ENCODE data around the gene MS4A6E. TPM values are rescaled to one million over a fixed set of nuclear protein-coding genes. Genes with fewer than 3 reads are reported as not detected.

MS4A6E gene
- total and polyA plus RNA-seq, 2 donors (not counting 1 experiment from before 2014, with no cell fraction given), result not detected

DNA sequence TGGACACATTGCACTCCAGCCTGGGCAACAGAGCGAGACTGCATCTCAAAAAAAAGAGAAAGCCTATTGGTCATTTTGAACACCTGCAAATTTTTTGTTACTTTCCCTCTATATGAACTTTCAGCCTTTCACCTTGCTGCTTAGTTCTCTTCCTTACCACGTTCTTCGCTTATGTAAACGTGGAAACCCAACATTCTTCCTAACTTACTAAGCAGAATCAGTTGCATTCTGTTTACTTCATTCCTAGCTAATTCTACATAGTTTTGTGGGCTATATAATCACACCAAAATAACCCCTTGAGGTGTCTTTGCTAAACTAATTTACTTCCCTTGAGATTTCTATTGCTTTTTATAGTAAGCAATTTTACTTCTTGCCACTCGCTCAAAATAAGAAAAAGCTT lies 23.4 kb upstream of the MS4A6E start:
- DNase-seq (no peak), ATAC-seq (ENCODE audit: low read depth) (no peak)
- Histone ChIP-seq H3K27ac (ENCODE audit: low read length in 2 of 2) (no peak overlapping the region), H3K79me2 (ENCODE audit: control insufficient read depth, insufficient read depth, low read length) (no peaks in the 10 kb centered on the region), H3K4me1 (ENCODE audit: control insufficient read depth in 2 of 2, insufficient read depth in 2 of 2, low read length in 2 of 2) (no peaks in the 10 kb centered on the region), H2AFZ (ENCODE audit: insufficient read depth, low read depth, low read length, poor library complexity, severe bottlenecking) (no peak overlapping the region), H3K9ac (ENCODE audit: low read length) (no peak overlapping the region), H3K27me3 (replicated peaks in 1 of 4; ENCODE audit: control extremely low read depth in 1 of 4, control insufficient read depth in 3 of 4, insufficient read depth in 4 of 4, low read length in 3 of 4) (no peaks in the 10 kb centered on the region), H3K9me3 (ENCODE audit: control extremely low read depth in 1 of 3, control insufficient read depth in 2 of 3, insufficient read depth in 1 of 3, low read length in 2 of 3) (no peaks in the 10 kb centered on the region), H3K4me3 (ENCODE audit: control extremely low read depth in 1 of 5, extremely low read depth in 1 of 5, insufficient read depth in 1 of 5, low read depth in 2 of 5, low read length in 4 of 5) (no peak overlapping the region), H3K4me2 (replicated peaks; ENCODE audit: low read depth, low read length, poor library complexity, severe bottlenecking) (no peak overlapping the region), H3K36me3 (replicated peaks in 1 of 2; ENCODE audit: control extremely low read depth in 1 of 2, control insufficient read depth in 1 of 2, extremely low read depth in 1 of 2, insufficient read depth in 2 of 2, low read length in 1 of 2) (no peaks in the 10 kb centered on the region), H4K20me1 (ENCODE audit: control insufficient read depth, insufficient read depth, low read length, poor library complexity, severe bottlenecking) (no peaks in the 10 kb centered on the region)
- intact Hi-C loops (cut with micrococcal nuclease), result no loop called here
- CTCF ChIA-PET, result no interaction called here
- TF ChIP-seq, protein P1, sequence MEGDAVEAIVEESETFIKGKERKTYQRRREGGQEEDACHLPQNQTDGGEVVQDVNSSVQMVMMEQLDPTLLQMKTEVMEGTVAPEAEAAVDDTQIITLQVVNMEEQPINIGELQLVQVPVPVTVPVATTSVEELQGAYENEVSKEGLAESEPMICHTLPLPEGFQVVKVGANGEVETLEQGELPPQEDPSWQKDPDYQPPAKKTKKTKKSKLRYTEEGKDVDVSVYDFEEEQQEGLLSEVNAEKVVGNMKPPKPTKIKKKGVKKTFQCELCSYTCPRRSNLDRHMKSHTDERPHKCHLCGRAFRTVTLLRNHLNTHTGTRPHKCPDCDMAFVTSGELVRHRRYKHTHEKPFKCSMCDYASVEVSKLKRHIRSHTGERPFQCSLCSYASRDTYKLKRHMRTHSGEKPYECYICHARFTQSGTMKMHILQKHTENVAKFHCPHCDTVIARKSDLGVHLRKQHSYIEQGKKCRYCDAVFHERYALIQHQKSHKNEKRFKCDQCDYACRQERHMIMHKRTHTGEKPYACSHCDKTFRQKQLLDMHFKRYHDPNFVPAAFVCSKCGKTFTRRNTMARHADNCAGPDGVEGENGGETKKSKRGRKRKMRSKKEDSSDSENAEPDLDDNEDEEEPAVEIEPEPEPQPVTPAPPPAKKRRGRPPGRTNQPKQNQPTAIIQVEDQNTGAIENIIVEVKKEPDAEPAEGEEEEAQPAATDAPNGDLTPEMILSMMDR (IDR thresholded peaks at IDR 0.05), result no peak
- no peak for TF ChIP-seq EZH2 (IDR thresholded peaks at IDR 0.05; ENCODE audit: borderline replicate concordance, insufficient read depth, low read depth, low read length, poor library complexity, severe bottlenecking)
- POLR2A ChIA-PET, result no interaction called here
- WGBS (ENCODE audit: insufficient coverage), result 76% methylated on average over 4 of the region's 5 CpGs
- H3K27ac Mint-ChIP-seq, result no peak overlapping the region
- H3K4me3 Mint-ChIP-seq, result no peak overlapping the region
- peaks cover 10% of the 10 kb centered on the region for H3K4me1 Mint-ChIP-seq
- H3K9me3 Mint-ChIP-seq (ENCODE audit: insufficient read depth), result no peaks in the 10 kb centered on the region
- no peaks in the 10 kb centered on the region for H3K27me3 Mint-ChIP-seq

DNA sequence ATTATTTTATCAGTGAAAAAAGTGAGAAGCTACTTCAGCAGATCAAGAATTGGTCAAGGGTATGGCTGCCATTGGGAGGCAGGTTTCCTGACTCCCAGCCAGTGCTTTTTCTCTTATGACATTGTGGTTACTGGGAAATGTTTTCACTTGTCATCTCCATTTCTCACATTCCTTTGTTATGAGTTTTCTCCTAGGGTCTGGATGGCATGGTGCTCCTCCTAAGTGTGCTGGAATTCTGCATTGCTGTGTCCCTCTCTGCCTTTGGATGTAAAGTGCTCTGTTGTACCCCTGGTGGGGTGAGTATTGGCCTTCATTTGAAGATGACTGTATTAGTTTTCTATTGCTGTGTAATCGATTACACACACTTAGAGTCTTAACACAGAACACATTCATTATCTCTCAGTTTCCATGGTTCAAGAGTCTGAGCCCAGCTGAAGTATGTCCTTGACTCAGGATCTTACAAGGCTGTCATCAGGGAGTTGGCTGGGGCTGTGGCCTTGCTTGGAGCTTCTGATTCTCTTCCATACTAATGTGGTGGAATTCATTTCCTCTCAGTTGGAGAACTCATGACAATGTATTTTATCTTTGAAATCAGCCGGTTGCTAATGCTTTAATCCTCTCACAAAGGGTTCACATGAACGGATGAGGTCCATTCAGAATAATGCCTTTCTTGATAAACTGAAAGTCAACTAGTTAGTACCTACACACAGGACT lies 21.0 kb upstream of the MS4A6E start:
- H4K20me1 ChIP-seq (ENCODE audit: control insufficient read depth, insufficient read depth, low read length, poor library complexity, severe bottlenecking), result no peaks in the 10 kb centered on the region
- Mint-ChIP-seq H3K27me3 (no peaks in the 10 kb centered on the region), H3K27ac (no peak overlapping the region), H3K4me1 (peaks cover 29% of the 10 kb centered on the region), H3K4me3 (no peak overlapping the region), H3K9me3 (ENCODE audit: insufficient read depth) (no peaks in the 10 kb centered on the region)
- no peak overlapping the region for H3K9ac ChIP-seq (ENCODE audit: low read length)
- ATAC-seq (ENCODE audit: low read depth) (no peak), DNase-seq (no peak)
- H3K4me1 ChIP-seq (ENCODE audit: control insufficient read depth in 2 of 2, insufficient read depth in 2 of 2, low read length in 2 of 2), result peaks cover 8 to 9% of the 10 kb centered on the region in 2 donors
- no peak overlapping the region for H3K4me2 ChIP-seq (replicated peaks; ENCODE audit: low read depth, low read length, poor library complexity, severe bottlenecking)
- H3K36me3 ChIP-seq (replicated peaks in 1 of 2; ENCODE audit: control extremely low read depth in 1 of 2, control insufficient read depth in 1 of 2, extremely low read depth in 1 of 2, insufficient read depth in 2 of 2, low read length in 1 of 2), result no peaks in the 10 kb centered on the region
- ChIA-PET POLR2A (no interaction called here), CTCF (interaction anchor here (1.0 to 2.3 kb wide), 3 partner anchors 35 to 41 kb away, joined by 3 to 7 read pairs (median 6); no protein-coding TSS in a partner anchor)
- H3K79me2 ChIP-seq (ENCODE audit: control insufficient read depth, insufficient read depth, low read length), result no peaks in the 10 kb centered on the region
- no peak for TF ChIP-seq EZH2 (IDR thresholded peaks at IDR 0.05; ENCODE audit: borderline replicate concordance, insufficient read depth, low read depth, low read length, poor library complexity, severe bottlenecking)
- TF ChIP-seq, protein P1 (IDR thresholded peaks at IDR 0.05), result no peak
- no peak overlapping the region for H3K4me3 ChIP-seq (ENCODE audit: control extremely low read depth in 1 of 5, extremely low read depth in 1 of 5, insufficient read depth in 1 of 5, low read depth in 2 of 5, low read length in 4 of 5)
- intact Hi-C loops (cut with micrococcal nuclease), result no loop called here
- no peaks in the 10 kb centered on the region for H3K27me3 ChIP-seq (replicated peaks in 1 of 4; ENCODE audit: control extremely low read depth in 1 of 4, control insufficient read depth in 3 of 4, insufficient read depth in 4 of 4, low read length in 3 of 4)
- H3K9me3 ChIP-seq (ENCODE audit: control extremely low read depth in 1 of 3, control insufficient read depth in 2 of 3, insufficient read depth in 1 of 3, low read length in 2 of 3), result no peaks in the 10 kb centered on the region
- H2AFZ ChIP-seq (ENCODE audit: insufficient read depth, low read depth, low read length, poor library complexity, severe bottlenecking), result no peak overlapping the region
- H3K27ac ChIP-seq (ENCODE audit: low read length in 2 of 2), result no peak overlapping the region
- WGBS (ENCODE audit: insufficient coverage), result 100% methylated on average over 1 of the region's 3 CpGs

All from B cell (primary cell).